Measurements from ENCODE around the gene C11orf24. TPM values are rescaled to one million over a fixed set of nuclear protein-coding genes. Genes with fewer than 3 reads are reported as not detected.

The C11orf24 gene
- total and polyA plus RNA-seq, 2 of the 8 experiments (the other 6 are each of a cell fraction or from before 2014, with no cell fraction given) = 45.4 to 51.7 TPM

DNA sequence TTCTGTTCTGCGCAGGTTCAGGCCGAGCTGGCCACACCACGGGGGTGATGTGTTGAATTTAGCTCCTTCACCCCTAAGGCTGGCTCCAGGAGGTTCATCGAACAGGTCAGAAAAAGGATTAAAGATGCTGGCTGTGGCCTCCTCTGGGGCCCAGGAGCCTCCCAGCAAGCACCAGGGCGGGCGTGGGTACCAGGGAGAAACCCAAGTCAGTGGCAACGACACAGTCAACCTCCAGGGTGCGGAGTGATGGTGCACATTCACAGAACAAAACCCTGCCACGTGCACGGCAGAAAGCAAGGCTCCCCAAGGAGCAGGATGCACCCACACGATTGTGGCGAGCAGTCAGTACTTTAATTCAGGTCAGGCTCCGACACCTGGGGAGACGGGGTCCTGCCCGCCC, 10.8 kb downstream of the C11orf24 start:
- no peak overlapping the region for H4K5ac ChIP-seq (ENCODE audit: insufficient read length, low read depth, low read length)
- H3K36me3 ChIP-seq (ENCODE audit: control insufficient read depth in 2 of 4, insufficient read depth in 4 of 4, low read length in 3 of 4) = peaks cover 5 to 42% (median 20%) of the 10 kb centered on the region in 4 experiments; a peak in 7 of 8 replicates
- H2BK20ac ChIP-seq (ENCODE audit: low read length) = no peak overlapping the region
- peaks cover 0 to 11% (median 4%) of the 10 kb centered on the region in 4 experiments; a peak in 2 of 7 replicates for H3K27me3 ChIP-seq (replicated peaks in 1 of 4; ENCODE audit: control insufficient read depth in 3 of 4, extremely low read depth in 1 of 4, insufficient read depth in 3 of 4, low read length in 3 of 4)
- H2AK5ac ChIP-seq (ENCODE audit: low read depth, low read length) = no peak overlapping the region
- H3K4me1 ChIP-seq (replicated peaks in 1 of 4; ENCODE audit: control insufficient read depth in 3 of 4, insufficient read depth in 4 of 4, low read length in 3 of 4) = peaks cover 0 to 10% (median 4%) of the 10 kb centered on the region in 4 experiments; a peak in 5 of 7 replicates
- no peak overlapping the region for H4K91ac ChIP-seq (replicated peaks; ENCODE audit: insufficient read length, low read length)
- H3K56ac ChIP-seq (replicated peaks; ENCODE audit: insufficient read length, low read depth, low read length) = no peak overlapping the region
- H3K23me2 ChIP-seq (ENCODE audit: low read depth, low read length) = peaks cover 6% of the 10 kb centered on the region; the same call in 1 of the 2 replicates
- H2AFZ ChIP-seq (ENCODE audit: low read length) = no peak overlapping the region
- H4K20me1 ChIP-seq (replicated peaks in 1 of 2; ENCODE audit: control insufficient read depth in 1 of 2, insufficient read depth in 2 of 2, low read length in 2 of 2) = peaks cover 0 to 7% of the 10 kb centered on the region in 2 experiments
- H3K18ac ChIP-seq (ENCODE audit: extremely low read depth, low read length) = no peak overlapping the region
- TF ChIP-seq CEBPB (IDR thresholded peaks at IDR 0.05; ENCODE audit: low read depth, low read length) = no peak
- ChIA-PET CTCF (ENCODE audit: partially characterized antibody) (interaction anchor here (7.0 kb wide), 1 partner anchor 37 kb away, joined by 141 read pairs; no protein-coding TSS in a partner anchor), POLR2A (ENCODE audit: partially characterized antibody) (interaction anchor here (3.2 kb wide), 1 partner anchor 10 kb away, joined by 22 read pairs; the partner anchor contains the start of gene C11orf24)
- H3K79me1 ChIP-seq (ENCODE audit: low read depth, low read length) = no peaks in the 10 kb centered on the region
- no peak overlapping the region for H3K4me2 ChIP-seq (ENCODE audit: insufficient read depth in 1 of 2, low read depth in 2 of 2, low read length in 2 of 2)
- H4K8ac ChIP-seq (ENCODE audit: extremely low read depth, insufficient read depth, low read length) = no peak overlapping the region
- FAIRE-seq = no peak
- H3K14ac ChIP-seq (ENCODE audit: insufficient read length) = no peak overlapping the region
- no peak overlapping the region for H3K9ac ChIP-seq (replicated peaks in 1 of 4; ENCODE audit: extremely low read depth in 1 of 4, low read depth in 3 of 4, low read length in 3 of 4)
- no peaks in the 10 kb centered on the region for H3K79me2 ChIP-seq (ENCODE audit: control insufficient read depth in 1 of 2, insufficient read depth in 2 of 2, low read length in 2 of 2)
- 89% methylated on average over 14 of the region's 15 CpGs; no CpG with 5 or more reads in 1 of the 2 experiments for WGBS, 2 experiments (ENCODE audit: extremely low coverage in 1 of 2, insufficient coverage in 1 of 2, insufficient read length in 1 of 2, insufficient replicate concordance in 2 of 2, low coverage in 1 of 2, low lambda C conversion rate in 2 of 2, missing lambda C conversion rate in 1 of 2)
- H2BK15ac ChIP-seq (ENCODE audit: low read length) = no peak overlapping the region
- no peak overlapping the region for H2BK120ac ChIP-seq (replicated peaks; ENCODE audit: low read depth, low read length)
- no peak overlapping the region for H3K23ac ChIP-seq (ENCODE audit: insufficient read length)
- no peak overlapping the region for H3K27ac ChIP-seq (ENCODE audit: low read depth, low read length)
- no peak overlapping the region for H3K4ac ChIP-seq (replicated peaks; ENCODE audit: insufficient read length, low read depth, low read length)
- no peak overlapping the region for H3K4me3 ChIP-seq (ENCODE audit: extremely low read depth in 1 of 4, insufficient read depth in 2 of 4, low read depth in 3 of 4, low read length in 4 of 4)
- H3K9me3 ChIP-seq (ENCODE audit: insufficient read depth in 2 of 2, low read depth in 1 of 2, low read length in 1 of 2) = no peaks in the 10 kb centered on the region
- H2BK12ac ChIP-seq (ENCODE audit: low read depth, low read length) = no peak overlapping the region
- no peak overlapping the region; the same call in 1 of the 2 replicates for H2BK5ac ChIP-seq (ENCODE audit: low read depth, low read length)
- no peak for DNase-seq (ENCODE audit: low read depth in 1 of 2, low spot score in 2 of 2)
